WTC11 (cell line): ENCODE data around the gene RPL18. TPM values are rescaled to one million over a fixed set of nuclear protein-coding genes. Genes with fewer than 3 reads are reported as not detected.

Source experiments
- ATAC-seq: fragments of 200-7000 bp; cut with Tn5 transposase; 2 replicates; pipeline ENCODE4 v1.10.0; 2021; ENCODE audit warnings: mild to moderate bottlenecking, moderate library complexity
- CTCF ChIA-PET: fragments of 300-600 bp; sonication (Branson Sonifier 250); formaldehyde crosslinking; loops from one replicate; lab custom pipeline; 2021; ENCODE audit warnings: antibody characterized with exemption; lab: Charles Lee
- POLR2A ChIA-PET: fragments of 350-600 bp; sonication (Branson Sonifier 250); formaldehyde crosslinking; loops from one replicate; lab custom pipeline; 2021; ENCODE audit warnings: antibody characterized with exemption; lab: Charles Lee
- DNase-seq: peaks from one replicate; pipeline ENCODE4 v3.0.0; 2021; ENCODE audit warnings: low spot score
- H3K27ac Mint-ChIP-seq: 2 replicates; pipeline ENCODE4 v1.8.0; 2021; ENCODE audit warnings: mixed read lengths
- H3K27me3 Mint-ChIP-seq: 2 replicates; pipeline ENCODE4 v1.8.0; 2021; ENCODE audit warnings: low read depth, mild to moderate bottlenecking, moderate library complexity, mixed read lengths
- H3K36me3 Mint-ChIP-seq: 2 replicates; pipeline ENCODE4 v1.8.0; 2021; ENCODE audit warnings: mixed read lengths
- H3K4me1 Mint-ChIP-seq: 2 replicates; pipeline ENCODE4 v1.8.0; 2022; ENCODE audit warnings: mixed read lengths
- H3K4me3 Mint-ChIP-seq: 2 replicates; pipeline ENCODE4 v1.8.0; 2021; ENCODE audit warnings: mild to moderate bottlenecking, moderate library complexity, mixed read lengths
- H3K9me3 Mint-ChIP-seq: 2 replicates; pipeline ENCODE4 v1.8.0; 2021; ENCODE audit warnings: mixed read lengths
- CREB1 ChIP-seq: sonication (generic); formaldehyde crosslinking; IDR thresholded peaks from 2 replicates; pipeline ENCODE4 v1.8.0; 2023; ENCODE audit warnings: mild to moderate bottlenecking, missing genetic modification reagents
- ELF4 ChIP-seq: sonication (generic); formaldehyde crosslinking; IDR thresholded peaks from 2 replicates; pipeline ENCODE4 v1.8.1; 2022; ENCODE audit warnings: low read depth, mild to moderate bottlenecking, moderate library complexity, missing genetic modification reagents
- KAT7 ChIP-seq: sonication (generic); formaldehyde crosslinking; IDR thresholded peaks from 2 replicates; pipeline ENCODE4 v1.8.1; 2023; ENCODE audit warnings: missing genetic modification reagents, mild to moderate bottlenecking, borderline replicate concordance
- NFE2L1 ChIP-seq: sonication (generic); formaldehyde crosslinking; IDR thresholded peaks from 2 replicates; pipeline ENCODE4 v1.8.1; 2023; ENCODE audit warnings: missing genetic modification reagents
- NR3C1 ChIP-seq: sonication (generic); formaldehyde crosslinking; conservative IDR thresholded peaks from 2 replicates; pipeline ENCODE4 v1.8.1; 2023; ENCODE audit warnings: low read depth, mild to moderate bottlenecking, missing genetic modification reagents
- SMAD4 ChIP-seq: sonication (generic); formaldehyde crosslinking; IDR thresholded peaks from 2 replicates; pipeline ENCODE4 v1.8.0; 2022; ENCODE audit warnings: mild to moderate bottlenecking, missing genetic modification reagents
- TP53 ChIP-seq: sonication (generic); formaldehyde crosslinking; IDR thresholded peaks from 2 replicates; pipeline ENCODE4 v1.8.1; 2023; ENCODE audit warnings: mild to moderate bottlenecking, missing genetic modification reagents
- ZNF121 ChIP-seq: sonication (generic); formaldehyde crosslinking; IDR thresholded peaks from 2 replicates; pipeline ENCODE4 v1.8.0; 2023; ENCODE audit warnings: missing genetic modification reagents
- ZNF263 ChIP-seq: sonication (generic); formaldehyde crosslinking; IDR thresholded peaks from 2 replicates; pipeline ENCODE4 v1.8.1; 2022; ENCODE audit warnings: low read depth, mild to moderate bottlenecking, moderate library complexity, missing genetic modification reagents
- ZNF317 ChIP-seq: sonication (generic); formaldehyde crosslinking; IDR thresholded peaks from 2 replicates; pipeline ENCODE4 v1.8.1; 2023; ENCODE audit warnings: low read depth, mild to moderate bottlenecking, moderate library complexity, missing genetic modification reagents, borderline replicate concordance
- ZNF396 ChIP-seq: fragments of 250-450 bp; sonication (Bioruptor Pico); IDR thresholded peaks from 2 replicates; pipeline ENCODE4 v1.8.0; 2021; ENCODE audit warnings: mild to moderate bottlenecking, moderate library complexity, borderline replicate concordance
- total RNA-seq: library from RNA; stranded (reverse); gene quantifications from 3 replicates; pipeline ENCODE4 v1.2.3, GENCODE V29; 2021
- TF ChIP-seq, protein P1 (sequence below): sonication (generic); formaldehyde crosslinking; IDR thresholded peaks from 2 replicates; pipeline ENCODE4 v1.8.1; 2022; ENCODE audit warnings: low read depth, mild to moderate bottlenecking, moderate library complexity, missing genetic modification reagents, borderline replicate concordance
- TF ChIP-seq, protein P2 (sequence below): fragments of 250-450 bp; sonication (Bioruptor Pico); IDR thresholded peaks from 2 replicates; pipeline ENCODE4 v1.8.0; 2021; ENCODE audit warnings: mild to moderate bottlenecking
- TF ChIP-seq, protein P3 (sequence below): sonication (generic); formaldehyde crosslinking; IDR thresholded peaks from 2 replicates; pipeline ENCODE4 v1.8.0; 2022; ENCODE audit warnings: mild to moderate bottlenecking, missing genetic modification reagents
- TF ChIP-seq, protein P4 (sequence below): fragments of 250-450 bp; sonication (Bioruptor Pico); IDR thresholded peaks from 2 replicates; pipeline ENCODE4 v1.9.0; 2021; ENCODE audit warnings: moderate library complexity, mild to moderate bottlenecking, inconsistent platforms, borderline replicate concordance
- TF ChIP-seq, protein P5 (sequence below): sonication (generic); formaldehyde crosslinking; IDR thresholded peaks from 2 replicates; pipeline ENCODE4 v1.8.0; 2023; ENCODE audit warnings: missing genetic modification reagents
- TF ChIP-seq, protein P6 (sequence below): sonication (generic); formaldehyde crosslinking; IDR thresholded peaks from 2 replicates; pipeline ENCODE4 v1.8.0; 2022; ENCODE audit warnings: mild to moderate bottlenecking, missing genetic modification reagents

The RPL18 gene
- total RNA-seq, 1 experiment from 2014 or later: 1,712 TPM

DNA sequence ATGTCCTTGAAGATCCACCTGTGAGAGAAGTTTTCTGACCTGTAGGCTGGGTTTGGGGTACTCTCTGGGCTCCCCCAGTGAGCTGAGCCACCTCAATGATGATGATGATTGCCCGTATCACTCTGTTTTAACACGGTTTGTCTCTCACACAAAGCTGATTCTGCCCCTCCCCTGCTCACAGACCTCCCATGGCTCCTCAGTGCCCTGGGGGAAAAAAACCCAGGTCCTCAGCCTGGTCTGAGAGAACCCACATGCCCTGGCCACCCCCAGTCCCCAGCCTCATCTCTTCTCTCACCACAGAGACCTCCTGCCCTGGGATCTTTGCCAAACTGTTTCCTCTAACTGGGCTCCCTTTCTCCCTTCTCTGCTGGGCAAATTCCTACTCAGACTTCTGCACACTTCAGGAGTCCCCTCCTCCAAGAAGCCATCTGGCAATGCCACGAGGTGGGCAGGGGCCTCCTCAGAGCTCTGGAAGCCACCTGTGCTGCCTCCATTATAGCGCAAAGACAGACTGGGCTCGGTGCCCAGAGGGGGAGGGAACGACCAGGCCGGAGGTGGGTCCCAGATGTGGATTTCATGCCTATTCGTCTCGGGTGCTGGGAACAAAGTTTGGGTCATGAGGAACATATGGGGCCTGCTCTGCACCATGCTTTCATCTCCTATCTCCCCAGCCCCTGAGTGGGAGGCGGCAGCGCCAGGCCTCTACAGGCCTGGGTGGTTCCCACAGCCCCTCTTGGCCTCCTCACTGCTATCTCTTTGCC is 35.5 kb upstream of the RPL18 start:
- Mint-ChIP-seq H3K9me3 (peaks cover 5% of the 10 kb centered on the region), H3K27me3 (peaks cover 8% of the 10 kb centered on the region), H3K4me1 (peaks cover 19% of the 10 kb centered on the region), H3K4me3 (no peak overlapping the region), H3K27ac (no peak overlapping the region), H3K36me3 (no peaks in the 10 kb centered on the region)
- ChIA-PET POLR2A (interaction anchor here (0.6 kb wide), 1 partner anchor 1022 kb away, joined by 4 read pairs; no protein-coding TSS in a partner anchor), CTCF (interaction anchor here (1.2 kb wide), 1 partner anchor 21 kb away, joined by 3 read pairs; no protein-coding TSS in a partner anchor)
- DNase-seq (no peak), ATAC-seq (no peak; the same call in 1 of the 2 replicates)
- TF ChIP-seq, protein P1, sequence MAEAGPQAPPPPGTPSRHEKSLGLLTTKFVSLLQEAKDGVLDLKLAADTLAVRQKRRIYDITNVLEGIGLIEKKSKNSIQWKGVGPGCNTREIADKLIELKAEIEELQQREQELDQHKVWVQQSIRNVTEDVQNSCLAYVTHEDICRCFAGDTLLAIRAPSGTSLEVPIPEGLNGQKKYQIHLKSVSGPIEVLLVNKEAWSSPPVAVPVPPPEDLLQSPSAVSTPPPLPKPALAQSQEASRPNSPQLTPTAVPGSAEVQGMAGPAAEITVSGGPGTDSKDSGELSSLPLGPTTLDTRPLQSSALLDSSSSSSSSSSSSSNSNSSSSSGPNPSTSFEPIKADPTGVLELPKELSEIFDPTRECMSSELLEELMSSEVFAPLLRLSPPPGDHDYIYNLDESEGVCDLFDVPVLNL: no peak
- TF ChIP-seq SMAD4 (CRISPR knock-in tag): no peak

DNA sequence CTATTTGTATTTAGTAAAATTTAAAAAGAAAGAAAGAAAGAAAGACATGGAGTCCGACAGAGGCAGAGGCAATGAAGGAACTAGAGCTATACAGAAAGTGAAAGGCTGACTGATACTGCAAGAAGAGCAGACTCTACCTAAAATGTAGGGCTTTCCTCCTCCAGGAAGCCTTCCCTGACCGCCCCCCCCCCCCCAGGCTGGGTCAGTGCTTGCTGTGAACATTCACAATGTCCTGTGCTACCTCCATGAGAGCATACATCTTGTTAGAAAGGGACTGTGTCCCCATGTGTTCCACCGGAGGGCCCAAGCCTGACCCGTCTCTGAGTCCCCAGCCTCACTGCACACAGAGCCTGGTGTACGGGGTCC is 32.7 kb upstream of the RPL18 start:
- Mint-ChIP-seq H3K4me1 (peaks cover 16% of the 10 kb centered on the region), H3K36me3 (no peaks in the 10 kb centered on the region), H3K27ac (no peak overlapping the region), H3K9me3 (peaks cover 5% of the 10 kb centered on the region), H3K4me3 (no peak overlapping the region), H3K27me3 (no peaks in the 10 kb centered on the region; the same call in 1 of the 2 replicates)
- TF ChIP-seq ZNF121 (CRISPR knock-in tag) (no peak), NR3C1 (CRISPR knock-in tag) (no peak), CREB1 (CRISPR knock-in tag) (no peak), ELF4 (CRISPR knock-in tag) (no peak), KAT7 (CRISPR knock-in tag) (no peak), ZNF396 (no peak), ZNF263 (CRISPR knock-in tag) (no peak), ZNF317 (CRISPR knock-in tag) (no peak), NFE2L1 (no peak), TP53 (CRISPR knock-in tag) (no peak)
- TF ChIP-seq, protein P2, sequence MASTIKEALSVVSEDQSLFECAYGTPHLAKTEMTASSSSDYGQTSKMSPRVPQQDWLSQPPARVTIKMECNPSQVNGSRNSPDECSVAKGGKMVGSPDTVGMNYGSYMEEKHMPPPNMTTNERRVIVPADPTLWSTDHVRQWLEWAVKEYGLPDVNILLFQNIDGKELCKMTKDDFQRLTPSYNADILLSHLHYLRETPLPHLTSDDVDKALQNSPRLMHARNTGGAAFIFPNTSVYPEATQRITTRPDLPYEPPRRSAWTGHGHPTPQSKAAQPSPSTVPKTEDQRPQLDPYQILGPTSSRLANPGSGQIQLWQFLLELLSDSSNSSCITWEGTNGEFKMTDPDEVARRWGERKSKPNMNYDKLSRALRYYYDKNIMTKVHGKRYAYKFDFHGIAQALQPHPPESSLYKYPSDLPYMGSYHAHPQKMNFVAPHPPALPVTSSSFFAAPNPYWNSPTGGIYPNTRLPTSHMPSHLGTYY (CRISPR knock-in tag): no peak
- TF ChIP-seq, protein P3, sequence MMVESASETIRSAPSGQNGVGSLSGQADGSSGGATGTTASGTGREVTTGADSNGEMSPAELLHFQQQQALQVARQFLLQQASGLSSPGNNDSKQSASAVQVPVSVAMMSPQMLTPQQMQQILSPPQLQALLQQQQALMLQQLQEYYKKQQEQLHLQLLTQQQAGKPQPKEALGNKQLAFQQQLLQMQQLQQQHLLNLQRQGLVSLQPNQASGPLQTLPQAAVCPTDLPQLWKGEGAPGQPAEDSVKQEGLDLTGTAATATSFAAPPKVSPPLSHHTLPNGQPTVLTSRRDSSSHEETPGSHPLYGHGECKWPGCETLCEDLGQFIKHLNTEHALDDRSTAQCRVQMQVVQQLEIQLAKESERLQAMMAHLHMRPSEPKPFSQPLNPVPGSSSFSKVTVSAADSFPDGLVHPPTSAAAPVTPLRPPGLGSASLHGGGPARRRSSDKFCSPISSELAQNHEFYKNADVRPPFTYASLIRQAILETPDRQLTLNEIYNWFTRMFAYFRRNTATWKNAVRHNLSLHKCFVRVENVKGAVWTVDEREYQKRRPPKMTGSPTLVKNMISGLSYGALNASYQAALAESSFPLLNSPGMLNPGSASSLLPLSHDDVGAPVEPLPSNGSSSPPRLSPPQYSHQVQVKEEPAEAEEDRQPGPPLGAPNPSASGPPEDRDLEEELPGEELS (CRISPR knock-in tag): no peak
- no peak for DNase-seq
- ChIA-PET POLR2A (no interaction called here), CTCF (interaction anchor here (0.7 kb wide), 1 partner anchor 995 kb away, joined by 3 read pairs; no protein-coding TSS in a partner anchor)
- ATAC-seq: no peak

DNA sequence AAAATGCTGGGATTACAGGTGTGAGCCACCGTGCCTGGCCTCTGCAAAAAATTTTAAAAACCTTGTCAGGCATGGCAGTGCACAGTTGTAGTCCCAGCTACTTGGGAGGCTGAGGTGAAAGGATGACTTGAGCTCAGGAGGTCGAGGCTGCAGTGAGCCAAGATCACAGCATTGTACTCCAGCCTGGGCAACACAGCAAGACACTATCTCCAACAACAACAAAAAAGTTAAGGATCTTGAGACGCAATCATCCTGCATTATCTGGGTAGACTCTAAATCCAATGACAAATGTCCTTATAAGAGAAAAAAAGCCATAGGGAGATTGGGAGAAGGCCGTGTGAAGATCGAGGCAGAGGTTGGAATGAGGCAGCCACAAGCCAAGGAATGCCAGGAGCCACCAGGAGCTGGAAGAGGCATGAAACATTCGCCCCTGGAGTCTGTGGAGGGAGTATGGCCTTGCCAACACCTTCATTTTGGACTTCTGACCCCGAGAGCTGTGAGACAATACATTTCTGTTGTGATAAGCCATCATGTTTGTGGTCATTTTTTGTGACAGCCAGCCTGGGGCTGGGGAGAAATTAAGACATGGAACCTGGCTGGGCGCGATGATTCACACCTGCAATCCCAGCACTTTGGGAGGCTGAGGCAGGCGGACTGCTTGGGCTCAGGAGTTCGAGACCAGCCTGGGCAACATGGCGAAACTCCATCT is 32.1 kb upstream of the RPL18 start:
- peaks cover 5% of the 10 kb centered on the region for H3K9me3 Mint-ChIP-seq
- ChIA-PET CTCF (interaction anchor here (0.7 kb wide), 1 partner anchor 995 kb away, joined by 3 read pairs; no protein-coding TSS in a partner anchor), POLR2A (no interaction called here)
- ATAC-seq: no peak
- no peaks in the 10 kb centered on the region; the same call in 1 of the 2 replicates for H3K27me3 Mint-ChIP-seq
- peaks cover 14% of the 10 kb centered on the region for H3K4me1 Mint-ChIP-seq
- TF ChIP-seq, protein P4, sequence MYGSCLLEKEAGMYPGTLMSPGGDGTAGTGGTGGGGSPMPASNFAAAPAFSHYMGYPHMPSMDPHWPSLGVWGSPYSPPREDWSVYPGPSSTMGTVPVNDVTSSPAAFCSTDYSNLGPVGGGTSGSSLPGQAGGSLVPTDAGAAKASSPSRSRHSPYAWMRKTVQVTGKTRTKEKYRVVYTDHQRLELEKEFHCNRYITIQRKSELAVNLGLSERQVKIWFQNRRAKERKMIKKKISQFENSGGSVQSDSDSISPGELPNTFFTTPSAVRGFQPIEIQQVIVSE (CRISPR knock-in tag): no peak
- TF ChIP-seq, protein P5, sequence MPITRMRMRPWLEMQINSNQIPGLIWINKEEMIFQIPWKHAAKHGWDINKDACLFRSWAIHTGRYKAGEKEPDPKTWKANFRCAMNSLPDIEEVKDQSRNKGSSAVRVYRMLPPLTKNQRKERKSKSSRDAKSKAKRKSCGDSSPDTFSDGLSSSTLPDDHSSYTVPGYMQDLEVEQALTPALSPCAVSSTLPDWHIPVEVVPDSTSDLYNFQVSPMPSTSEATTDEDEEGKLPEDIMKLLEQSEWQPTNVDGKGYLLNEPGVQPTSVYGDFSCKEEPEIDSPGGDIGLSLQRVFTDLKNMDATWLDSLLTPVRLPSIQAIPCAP (CRISPR knock-in tag): no peak
- TF ChIP-seq, protein P6, sequence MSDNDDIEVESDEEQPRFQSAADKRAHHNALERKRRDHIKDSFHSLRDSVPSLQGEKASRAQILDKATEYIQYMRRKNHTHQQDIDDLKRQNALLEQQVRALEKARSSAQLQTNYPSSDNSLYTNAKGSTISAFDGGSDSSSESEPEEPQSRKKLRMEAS (CRISPR knock-in tag): no peak
- TF ChIP-seq ZNF121 (CRISPR knock-in tag): peak; percentile 51; the same call in 1 of the 2 replicates
- TF ChIP-seq, all 79 proteins: peak for 1
- Mint-ChIP-seq H3K36me3 (no peaks in the 10 kb centered on the region), H3K4me3 (no peak overlapping the region), H3K27ac (no peak overlapping the region)
- DNase-seq: no peak
